NOMO-1 (cell line): ENCODE measurements around the gene IL22RA2.
"Not testable (repeated sequence)": the region's sequence is repeated elsewhere in the genome, so short reads cannot be mapped to it uniquely, and the experiment has no call there.

Experiments used
- DNase-seq, 2 experiments: peaks; one replicate each; lab custom pipeline; 2025; ENCODE audit not compliant: unreplicated experiment in 2 of 2; lab: John Stamatoyannopoulos, UW

IL22RA2 gene

GRCh38 chr6:137126875-137127485 is 46.5 kb downstream of the IL22RA2 start:
- DNase-seq = no peak

- DNase-seq = no peak
These were observed 50.4 kb downstream of the IL22RA2 start for GRCh38 chr6:137123078-137123477.

GRCh38 chr6:137122612-137123011 is 50.8 kb downstream of the IL22RA2 start:
- DNase-seq = no peak

GRCh38 chr6:137121401-137121997 is 51.9 kb downstream of the IL22RA2 start:
- DNase-seq = no peak

GRCh38 chr6:137120748-137121147 is 52.7 kb downstream of the IL22RA2 start:
- no peak for DNase-seq

GRCh38 chr6:137119196-137120104 is 54.0 kb downstream of the IL22RA2 start:
- DNase-seq = no peak

- DNase-seq = no peak
These were observed 55.9 kb downstream of the IL22RA2 start for GRCh38 chr6:137117581-137117980.

GRCh38 chr6:137116807-137117206 is 56.6 kb downstream of the IL22RA2 start:
- DNase-seq = no peak

- DNase-seq = no peak
These were observed 57.8 kb downstream of the IL22RA2 start for GRCh38 chr6:137115658-137116057.

GRCh38 chr6:137112067-137112355 is 61.4 kb downstream of the IL22RA2 start:
- no peak for DNase-seq

- no peak for DNase-seq
These were observed 62.0 kb downstream of the IL22RA2 start for GRCh38 chr6:137111296-137112066.

- DNase-seq = no peak
These were observed 65.7 kb downstream of the IL22RA2 start for GRCh38 chr6:137107767-137108105.

GRCh38 chr6:137107047-137107766 is 66.2 kb downstream of the IL22RA2 start:
- not testable (repeated sequence) for DNase-seq

GRCh38 chr6:137106183-137106582 is 67.3 kb downstream of the IL22RA2 start:
- DNase-seq = no peak

GRCh38 chr6:137105375-137105774 is 68.1 kb downstream of the IL22RA2 start:
- DNase-seq = no peak

- no peak for DNase-seq
These were observed 68.5 kb downstream of the IL22RA2 start for GRCh38 chr6:137104926-137105325.

- no peak for DNase-seq
These were observed 70.5 kb downstream of the IL22RA2 start for GRCh38 chr6:137102851-137103492.

GRCh38 chr6:137102050-137102848 is 71.2 kb downstream of the IL22RA2 start:
- DNase-seq = no peak

- DNase-seq = no peak
These were observed 73.6 kb downstream of the IL22RA2 start for GRCh38 chr6:137099689-137100403.
